T-helper 1 cell treated with Interleukin-12 subunit alpha and Interleukin-12 subunit beta and Interleukin-4 antibody, amounts not matched to agents 30 μg/mL and 1 μg/mL, for 36 hours (primary cell): ENCODE results near the gene C1QTNF5.

Source experiments
- H3K27ac Mint-ChIP-seq: one replicate; pipeline ENCODE4 v1.8.0; 2021; ENCODE audit warnings: mild to moderate bottlenecking, mixed read lengths
- H3K27me3 Mint-ChIP-seq: one replicate; pipeline ENCODE4 v1.8.0; 2021; ENCODE audit warnings: low read depth, mixed read lengths
- H3K36me3 Mint-ChIP-seq: one replicate; pipeline ENCODE4 v1.8.0; 2021; ENCODE audit warnings: low read depth, mixed read lengths
- H3K4me1 Mint-ChIP-seq: one replicate; pipeline ENCODE4 v1.8.0; 2021; ENCODE audit warnings: low read depth, mixed read lengths
- H3K4me3 Mint-ChIP-seq: one replicate; pipeline ENCODE4 v1.8.0; 2021; ENCODE audit warnings: mild to moderate bottlenecking, moderate library complexity, mixed read lengths
- H3K9me3 Mint-ChIP-seq: one replicate; pipeline ENCODE4 v1.8.0; 2021; ENCODE audit warnings: mixed read lengths

The C1QTNF5 gene

DNA sequence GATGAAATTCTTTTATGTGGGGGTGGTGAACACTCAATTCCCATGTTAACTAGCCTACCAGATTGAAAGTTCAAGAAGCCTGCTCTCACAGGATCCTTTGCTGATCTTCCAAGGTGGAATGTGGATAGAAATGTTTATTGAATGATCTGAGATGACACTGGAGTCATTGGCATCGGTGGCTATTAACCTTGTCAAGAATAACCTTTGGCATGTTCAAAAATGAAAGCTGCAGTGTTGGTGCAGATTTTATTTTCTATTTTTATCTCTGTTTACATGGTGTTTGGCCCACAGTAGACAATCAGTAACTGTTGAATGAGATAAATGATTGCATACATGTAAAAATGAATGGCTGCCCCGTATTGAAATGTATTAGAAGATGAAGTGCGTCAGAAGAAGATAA lies 42.7 kb downstream of the C1QTNF5 start:
- no peaks in the 10 kb centered on the region for H3K9me3 Mint-ChIP-seq
- no peaks in the 10 kb centered on the region for H3K4me1 Mint-ChIP-seq
- no peak overlapping the region for H3K4me3 Mint-ChIP-seq
- H3K27ac Mint-ChIP-seq = no peak overlapping the region
- H3K36me3 Mint-ChIP-seq = peaks cover 44% of the 10 kb centered on the region
- H3K27me3 Mint-ChIP-seq = no peaks in the 10 kb centered on the region

- H3K4me3 Mint-ChIP-seq = no peak overlapping the region
- peaks cover 37% of the 10 kb centered on the region for H3K36me3 Mint-ChIP-seq
- H3K27ac Mint-ChIP-seq = no peak overlapping the region
- H3K9me3 Mint-ChIP-seq = no peaks in the 10 kb centered on the region
- H3K27me3 Mint-ChIP-seq = no peaks in the 10 kb centered on the region
- no peaks in the 10 kb centered on the region for H3K4me1 Mint-ChIP-seq
These were observed 45.5 kb downstream of the C1QTNF5 start for GRCh38 chr11:119295178-119295577.

- Mint-ChIP-seq H3K27me3 (no peaks in the 10 kb centered on the region), H3K27ac (no peak overlapping the region), H3K4me1 (no peaks in the 10 kb centered on the region), H3K4me3 (no peak overlapping the region), H3K36me3 (peaks cover 27% of the 10 kb centered on the region), H3K9me3 (no peaks in the 10 kb centered on the region)
These were observed 47.2 kb downstream of the C1QTNF5 start for GRCh38 chr11:119293461-119293860.

- no peak overlapping the region for H3K4me3 Mint-ChIP-seq
- H3K27ac Mint-ChIP-seq = no peak overlapping the region
- no peaks in the 10 kb centered on the region for H3K4me1 Mint-ChIP-seq
- peaks cover 26% of the 10 kb centered on the region for H3K36me3 Mint-ChIP-seq
- H3K27me3 Mint-ChIP-seq = no peaks in the 10 kb centered on the region
- H3K9me3 Mint-ChIP-seq = no peaks in the 10 kb centered on the region
These were observed 49.7 kb downstream of the C1QTNF5 start for GRCh38 chr11:119290894-119291497.
